Neuronal stem cell (in vitro differentiated cells): ENCODE measurements around the gene FABP6.
A peak's percentile ranks its signal among the peaks of the same experiment; 100 is the strongest.

Experiments
- DNase-seq: peaks from one replicate; pipeline ENCODE4 v3.0.0-alpha.2; 2013; ENCODE audit warnings: low spot score
- H2AFZ ChIP-seq: one replicate; pipeline ENCODE4 v1.6.1; 2013; ENCODE audit warnings: mild to moderate bottlenecking, low read length, inconsistent platforms
- H2AK5ac ChIP-seq: 2 replicates; pipeline ENCODE4 v1.6.1; 2013; ENCODE audit warnings: low read depth, mild to moderate bottlenecking, inconsistent platforms, low read length, moderate library complexity, mixed read lengths
- H2BK120ac ChIP-seq: 2 replicates; pipeline ENCODE4 v1.6.1; 2013; ENCODE audit warnings: low read depth, mild to moderate bottlenecking, inconsistent platforms, low read length, moderate library complexity, mixed read lengths
- H2BK12ac ChIP-seq: one replicate; pipeline ENCODE4 v1.6.1; 2013; ENCODE audit warnings: low read length, inconsistent platforms
- H2BK15ac ChIP-seq: 2 replicates; pipeline ENCODE4 v1.6.1; 2013; ENCODE audit warnings: mild to moderate bottlenecking, low read length, inconsistent platforms, mixed read lengths
- H2BK5ac ChIP-seq: one replicate; pipeline ENCODE4 v1.6.1; 2013; ENCODE audit warnings: inconsistent platforms, mild to moderate bottlenecking, low read length, moderate library complexity
- H3K14ac ChIP-seq: one replicate; pipeline ENCODE4 v1.6.1; 2013; ENCODE audit warnings: low read length, inconsistent platforms
- H3K18ac ChIP-seq: 2 replicates; pipeline ENCODE4 v1.6.1; 2013; ENCODE audit warnings: low read length, inconsistent platforms
- H3K23ac ChIP-seq: 2 replicates; pipeline ENCODE4 v1.6.1; 2013; ENCODE audit warnings: low read depth, mild to moderate bottlenecking, mixed read lengths, low read length, inconsistent platforms; ENCODE audit not compliant: poor library complexity
- H3K27ac ChIP-seq: replicated peaks from 3 replicates; pipeline ENCODE4 v1.5.1; 2013; ENCODE audit warnings: low read length, inconsistent platforms
- H3K27me3 ChIP-seq, 3 experiments: 2 replicates each; pipeline ENCODE4 v1.6.1; 2013; ENCODE audit warnings: low read length in 3 of 3, mild to moderate bottlenecking in 2 of 3, inconsistent platforms in 1 of 3, low read depth in 1 of 3, mixed read lengths in 1 of 3, moderate library complexity in 1 of 3; ENCODE audit not compliant: control insufficient read depth in 3 of 3, insufficient read depth in 3 of 3
- H3K36me3 ChIP-seq, 2 donors: replicated peaks in 1 of 2; 2 replicates each; pipeline ENCODE4 v1.6.1; 2013; ENCODE audit warnings: low read length in 2 of 2; ENCODE audit not compliant: control insufficient read depth in 2 of 2, insufficient read depth in 2 of 2
- H3K4ac ChIP-seq: 2 replicates; pipeline ENCODE4 v1.6.1; 2013; ENCODE audit warnings: inconsistent platforms, mild to moderate bottlenecking, low read length, moderate library complexity
- H3K4me1 ChIP-seq, 2 donors: 1 replicate in 1 of 2; 2 replicates in 1 of 2; pipeline ENCODE4 v1.6.1; 2013; ENCODE audit warnings: low read length in 2 of 2, low read depth in 1 of 2; ENCODE audit not compliant: control insufficient read depth in 2 of 2, insufficient read depth in 1 of 2
- H3K4me2 ChIP-seq: one replicate; pipeline ENCODE4 v1.6.1; 2013; ENCODE audit warnings: mild to moderate bottlenecking, low read length, inconsistent platforms; ENCODE audit not compliant: insufficient read depth, poor library complexity, severe bottlenecking
- H3K4me3 ChIP-seq, 2 donors: 2 replicates each; pipeline ENCODE4 v1.5.1; 2013; ENCODE audit warnings: low read length in 2 of 2, mild to moderate bottlenecking in 2 of 2, inconsistent platforms in 1 of 2, moderate library complexity in 1 of 2
- H3K79me1 ChIP-seq: one replicate; pipeline ENCODE4 v1.6.1; 2013; ENCODE audit warnings: low read depth, mild to moderate bottlenecking, inconsistent platforms, low read length, moderate library complexity
- H3K9ac ChIP-seq: one replicate; pipeline ENCODE4 v1.6.1; 2013; ENCODE audit warnings: mild to moderate bottlenecking, low read depth, low read length, inconsistent platforms; ENCODE audit not compliant: poor library complexity
- H3K9me3 ChIP-seq, 2 donors: replicated peaks in 1 of 2; 2 replicates each; pipeline versions ENCODE3 to v1.6.1; 2013; ENCODE audit warnings: low read length in 2 of 2, mild to moderate bottlenecking in 2 of 2, inconsistent platforms in 1 of 2, low read depth in 1 of 2, mixed read lengths in 1 of 2, moderate library complexity in 1 of 2; ENCODE audit not compliant: control insufficient read depth in 2 of 2, insufficient read depth in 1 of 2
- H4K8ac ChIP-seq: one replicate; pipeline ENCODE4 v1.6.1; 2013; ENCODE audit warnings: low read depth, mild to moderate bottlenecking, inconsistent platforms, low read length, moderate library complexity
- H4K91ac ChIP-seq: one replicate; pipeline ENCODE4 v1.6.1; 2013; ENCODE audit warnings: low read length, low read depth, mild to moderate bottlenecking, inconsistent platforms; ENCODE audit not compliant: poor library complexity
- WGBS, 2 donors: extraction: QIAGEN DNeasy Blood & Tissue Kit; methylation state at CpG; one replicate each; pipeline ENCODE4 v1.1.7; 2013; ENCODE audit warnings: missing lambda C conversion rate in 2 of 2, mixed read lengths in 1 of 2; ENCODE audit not compliant: insufficient read length in 2 of 2, insufficient replicate concordance in 1 of 2; ENCODE audit errors: extremely low coverage in 2 of 2; 5-methylcytosine and 5-hydroxymethylcytosine counted together

Gene FABP6

GRCh38 chr5:160253441-160253840 lies 24.1 kb downstream of the FABP6 start:
- Histone ChIP-seq H3K9me3 (no peaks in the 10 kb centered on the region), H3K36me3 (peaks cover 21 to 68% of the 10 kb centered on the region in 2 donors), H2BK120ac (no peak overlapping the region), H3K27ac (no peak overlapping the region), H2BK12ac (no peak overlapping the region), H3K9ac (no peak overlapping the region), H4K8ac (no peak overlapping the region), H3K4me2 (no peak overlapping the region), H3K18ac (no peak overlapping the region), H2BK15ac (no peak overlapping the region), H3K79me1 (no peaks in the 10 kb centered on the region), H3K4me3 (no peak overlapping the region), H2AFZ (no peak overlapping the region), H2BK5ac (no peak overlapping the region), H2AK5ac (no peak overlapping the region), H4K91ac (no peak overlapping the region), H3K14ac (no peak overlapping the region), H3K23ac (no peak overlapping the region), H3K27me3 (no peaks in the 10 kb centered on the region), H3K4ac (no peak overlapping the region), H3K4me1 (no peaks in the 10 kb centered on the region)
- no CpG with 5 or more reads among the region's 17 CpGs for WGBS, 2 donors
- DNase-seq: no peak

GRCh38 chr5:160254706-160255105 lies 25.4 kb downstream of the FABP6 start:
- Histone ChIP-seq H3K4me3 (no peak overlapping the region), H3K14ac (no peak overlapping the region), H2BK5ac (no peak overlapping the region), H4K8ac (no peak overlapping the region), H3K27ac (no peak overlapping the region), H2AK5ac (no peak overlapping the region), H3K23ac (no peak overlapping the region), H4K91ac (no peak overlapping the region), H3K79me1 (no peaks in the 10 kb centered on the region), H2BK12ac (no peak overlapping the region), H3K9ac (no peak overlapping the region), H3K9me3 (no peaks in the 10 kb centered on the region), H2BK120ac (no peak overlapping the region), H3K18ac (no peak overlapping the region), H3K4me2 (no peak overlapping the region), H3K36me3 (peaks cover 24 to 80% of the 10 kb centered on the region in 2 donors), H2AFZ (no peak overlapping the region), H2BK15ac (no peak overlapping the region), H3K27me3 (no peaks in the 10 kb centered on the region), H3K4me1 (no peaks in the 10 kb centered on the region), H3K4ac (no peak overlapping the region)
- WGBS, 2 donors: no CpG with 5 or more reads among the region's 6 CpGs
- no peak for DNase-seq

DNA sequence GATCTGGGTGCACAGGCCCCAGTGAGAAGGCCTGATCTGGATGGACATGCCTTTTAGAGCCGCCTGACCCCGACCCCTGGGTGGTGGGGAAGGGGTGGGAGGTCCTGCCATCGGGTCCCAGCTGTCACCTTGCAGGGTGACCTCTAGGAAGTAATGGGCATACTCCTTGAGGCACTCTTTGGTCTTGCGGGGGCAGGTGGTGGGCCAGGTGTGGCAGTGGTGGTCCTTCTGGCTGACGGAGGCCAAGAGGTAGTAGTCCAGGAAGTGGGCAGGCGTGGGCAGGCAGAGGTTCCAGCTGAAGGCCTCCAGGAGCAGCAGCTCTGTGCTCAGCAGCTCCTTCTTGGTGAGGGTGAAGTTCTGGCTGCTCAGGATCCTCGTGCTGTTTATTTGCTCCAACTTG lies 30.0 kb downstream of the FABP6 start:
- Histone ChIP-seq H4K8ac (no peak overlapping the region), H3K9ac (peak overlapping the region; percentile 36), H2BK5ac (peak overlapping the region; percentile 44), H3K18ac (peak overlapping the region; percentile 46), H3K4me3 (no peak overlapping the region), H2BK120ac (no peak overlapping the region), H3K23ac (no peak overlapping the region), H3K4ac (no peak overlapping the region), H3K9me3 (no peaks in the 10 kb centered on the region), H3K4me2 (no peak overlapping the region), H2BK12ac (peak overlapping the region; percentile 41), H3K27me3 (no peaks in the 10 kb centered on the region), H2AFZ (no peak overlapping the region), H3K27ac (no peak overlapping the region), H2AK5ac (peak overlapping the region; percentile 21), H3K79me1 (no peaks in the 10 kb centered on the region), H2BK15ac (no peak overlapping the region), H4K91ac (no peak overlapping the region), H3K36me3 (peaks cover 9 to 61% of the 10 kb centered on the region in 2 donors), H3K14ac (no peak overlapping the region), H3K4me1 (peaks cover 33 to 34% of the 10 kb centered on the region in 2 donors)
- no CpG with 5 or more reads among the region's 7 CpGs for WGBS, 2 donors
- no peak for DNase-seq

DNA sequence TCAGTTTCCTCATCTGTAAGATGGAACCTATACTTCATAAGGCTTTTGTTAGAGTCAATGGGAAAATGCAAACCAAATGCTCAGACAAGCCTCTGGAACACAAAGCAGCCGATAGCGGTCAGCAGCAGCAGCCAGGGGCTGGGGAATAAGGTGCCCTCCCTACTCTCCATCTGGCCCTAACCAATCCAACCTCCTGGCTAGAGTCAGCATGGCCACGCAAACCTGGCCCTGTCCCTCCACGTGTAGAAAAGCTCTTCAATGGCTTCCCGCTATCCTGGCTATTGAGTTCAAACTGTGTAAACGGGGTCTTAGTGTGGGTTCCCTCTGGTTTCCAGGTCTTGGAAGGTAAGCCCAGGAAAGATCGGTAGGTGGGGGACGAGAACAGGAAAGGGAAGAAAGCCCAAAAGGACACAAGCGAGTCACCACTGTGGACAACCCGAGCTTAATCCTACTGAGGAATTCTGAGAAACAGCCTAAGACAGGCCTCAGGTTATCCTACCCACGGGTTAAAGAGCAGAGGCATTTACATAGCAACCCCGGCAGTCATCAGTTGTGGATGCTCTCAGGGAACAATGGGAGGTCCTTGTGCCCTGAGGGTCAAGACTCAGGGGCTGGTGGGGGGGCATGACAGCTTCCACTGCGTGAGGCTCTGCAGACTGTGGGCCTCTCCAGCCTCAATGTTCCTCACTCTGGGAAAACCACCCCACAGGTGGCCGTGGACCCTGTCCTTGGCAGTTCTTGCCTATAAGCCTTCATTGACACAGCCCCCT lies 30.9 kb downstream of the FABP6 start:
- Histone ChIP-seq H3K18ac (peak overlapping the region; percentile 69), H2BK12ac (no peak overlapping the region), H3K27ac (no peak overlapping the region), H3K9ac (no peak overlapping the region), H2AK5ac (no peak overlapping the region), H3K9me3 (no peaks in the 10 kb centered on the region), H2BK15ac (no peak overlapping the region), H2AFZ (no peak overlapping the region), H3K4me3 (no peak overlapping the region), H3K14ac (no peak overlapping the region), H4K8ac (no peak overlapping the region), H3K23ac (no peak overlapping the region), H3K4me2 (no peak overlapping the region), H3K4me1 (peaks cover 33 to 34% of the 10 kb centered on the region in 2 donors), H2BK120ac (no peak overlapping the region), H3K79me1 (no peaks in the 10 kb centered on the region), H2BK5ac (no peak overlapping the region), H3K4ac (no peak overlapping the region), H3K27me3 (no peaks in the 10 kb centered on the region), H4K91ac (no peak overlapping the region), H3K36me3 (peaks cover 5 to 54% of the 10 kb centered on the region in 2 donors)
- WGBS, 2 donors: no CpG with 5 or more reads among the region's 14 CpGs
- DNase-seq: no peak
